IPS-20b (cell line): ENCODE results near the gene TPM2.

Experiments
- H3K27ac ChIP-seq: one replicate; pipeline ENCODE4 v1.5.1; 2013; ENCODE audit warnings: low read length
- H3K27me3 ChIP-seq: 2 replicates; pipeline ENCODE4 v1.6.1; 2013; ENCODE audit warnings: mild to moderate bottlenecking, low read length, inconsistent platforms; ENCODE audit not compliant: insufficient read depth
- H3K36me3 ChIP-seq: 2 replicates; pipeline ENCODE4 v1.6.1; 2013; ENCODE audit warnings: low read depth, mild to moderate bottlenecking, inconsistent platforms, low read length, moderate library complexity; ENCODE audit not compliant: insufficient read depth
- H3K4me1 ChIP-seq: 2 replicates; pipeline ENCODE4 v1.6.1; 2013; ENCODE audit warnings: mild to moderate bottlenecking, control low read depth, inconsistent platforms, low read length, moderate library complexity; ENCODE audit not compliant: insufficient read depth
- H3K4me3 ChIP-seq: 2 replicates; pipeline ENCODE4 v1.5.1; 2013; ENCODE audit warnings: mild to moderate bottlenecking, low read length, inconsistent platforms
- H3K9ac ChIP-seq: 2 replicates; pipeline ENCODE4 v1.6.1; 2013; ENCODE audit warnings: low read depth, mild to moderate bottlenecking, inconsistent platforms, low read length, moderate library complexity
- H3K9me3 ChIP-seq: 2 replicates; pipeline ENCODE4 v1.6.1; 2013; ENCODE audit warnings: mild to moderate bottlenecking, low read depth, low read length, inconsistent platforms; ENCODE audit not compliant: insufficient read depth

Gene TPM2

DNA sequence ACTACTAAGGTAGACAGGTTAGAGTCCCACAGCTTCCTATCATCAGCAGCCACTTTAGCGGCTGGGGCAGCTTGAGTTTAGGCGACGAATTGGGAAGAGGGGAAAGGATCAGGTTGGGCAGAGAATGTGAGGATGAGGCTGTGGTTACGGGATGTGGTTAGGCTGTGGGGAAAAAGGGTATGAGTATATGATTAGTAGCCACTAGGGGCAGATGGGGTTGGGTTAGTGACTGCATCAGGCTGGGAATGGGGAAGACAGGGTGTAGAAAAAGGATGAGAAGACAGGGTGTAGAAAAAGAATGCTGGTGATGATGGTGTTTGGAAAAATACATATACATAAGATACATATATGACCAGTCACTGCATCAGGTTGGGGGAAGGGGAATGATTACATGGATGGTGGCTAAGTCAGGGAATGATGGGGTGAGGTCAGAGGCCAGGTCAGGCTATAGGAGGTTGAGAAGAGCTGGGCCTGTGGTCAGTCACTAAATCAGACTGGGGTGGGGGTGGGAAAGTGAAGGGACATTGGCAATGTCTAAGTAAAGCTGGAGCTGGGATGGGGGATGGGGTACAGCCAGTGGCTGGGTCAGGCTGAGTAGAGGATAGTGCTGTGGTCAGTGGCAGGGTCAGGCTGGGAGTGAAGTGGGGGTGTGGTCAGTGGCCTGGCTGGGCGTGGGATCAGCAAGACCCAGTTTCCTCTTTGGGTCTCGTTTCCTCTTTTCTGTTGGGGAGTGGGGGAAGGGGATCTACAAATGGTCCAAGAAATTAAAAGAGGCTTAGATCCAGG lies 40.2 kb upstream of the TPM2 start:
- H3K4me1 ChIP-seq: peaks cover 47% of the 10 kb centered on the region
- peak overlapping the region; percentile 49 for H3K27ac ChIP-seq
- peak overlapping the region; percentile 77; the same call in 1 of the 2 replicates for H3K9ac ChIP-seq
- peaks cover 16% of the 10 kb centered on the region for H3K36me3 ChIP-seq
- no peaks in the 10 kb centered on the region for H3K9me3 ChIP-seq
- peak overlapping the region; percentile 89 for H3K4me3 ChIP-seq
- H3K27me3 ChIP-seq: no peaks in the 10 kb centered on the region

DNA sequence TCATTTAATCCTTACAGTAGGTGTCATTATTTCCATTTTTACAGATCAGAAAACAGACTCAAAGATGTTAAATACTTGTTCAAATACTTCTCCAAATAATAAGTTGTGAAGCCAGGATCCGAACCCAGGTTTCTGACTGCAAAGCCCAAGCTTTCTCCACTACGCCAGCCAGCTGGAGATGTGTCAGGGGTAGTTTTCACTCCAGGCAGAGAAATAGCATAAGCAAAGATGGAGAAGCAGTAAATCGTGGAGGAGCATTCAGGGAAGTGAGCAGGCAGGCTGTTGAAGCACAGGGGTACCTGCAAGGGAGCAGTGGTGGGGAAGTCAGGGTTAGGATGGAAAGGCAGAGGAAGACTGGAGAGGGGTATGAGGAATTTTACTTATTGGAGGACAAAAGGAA lies 39.4 kb upstream of the TPM2 start:
- Histone ChIP-seq H3K4me3 (peak overlapping the region; percentile 89; the same call in 1 of the 2 replicates), H3K27me3 (no peaks in the 10 kb centered on the region), H3K27ac (peak overlapping the region; percentile 49), H3K4me1 (peaks cover 47% of the 10 kb centered on the region), H3K36me3 (peaks cover 16% of the 10 kb centered on the region), H3K9me3 (no peaks in the 10 kb centered on the region), H3K9ac (peak overlapping the region; percentile 77; the same call in 1 of the 2 replicates)

DNA sequence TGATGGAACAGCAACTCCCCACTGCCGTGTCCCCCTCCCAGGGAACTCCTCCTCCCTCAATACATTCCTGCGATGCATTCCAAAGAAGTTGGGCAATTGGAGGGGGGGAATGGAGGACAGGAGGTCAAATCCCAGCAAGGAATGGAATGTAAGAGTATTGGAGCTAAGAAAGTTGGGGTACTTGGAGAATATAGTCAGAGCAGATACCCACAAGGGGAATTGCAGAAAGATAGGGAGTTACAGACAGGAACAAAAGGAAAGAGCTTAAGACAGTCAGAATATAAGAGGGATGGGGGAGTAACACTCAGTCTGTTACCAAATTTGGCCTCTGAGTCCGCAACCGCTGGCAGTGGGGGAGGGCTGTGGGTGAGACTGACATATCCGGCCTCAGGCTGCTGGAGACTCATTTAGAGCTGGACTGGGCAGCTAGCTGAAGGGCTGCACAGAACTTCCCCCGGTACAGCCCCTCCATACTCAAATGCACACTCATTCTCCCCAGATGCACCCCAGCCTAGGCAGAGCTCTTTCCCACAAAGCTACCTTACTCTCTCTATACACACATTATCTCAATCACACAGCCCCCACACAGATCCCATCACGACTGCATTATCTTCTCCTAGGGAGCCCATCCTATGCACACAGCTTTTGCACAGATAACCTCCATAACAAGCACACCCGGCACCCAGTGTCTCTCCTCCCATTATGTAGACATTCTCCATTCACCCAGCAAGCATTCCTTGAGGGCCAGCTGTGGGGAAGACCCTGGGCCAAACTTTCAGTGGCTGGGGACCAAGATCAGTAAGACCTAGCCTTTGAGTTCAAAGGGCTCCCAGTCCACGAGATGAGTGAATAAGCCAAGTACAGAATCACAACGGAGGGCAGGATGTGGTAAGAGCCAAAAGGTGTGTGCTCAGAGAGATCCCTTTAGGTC lies 38.6 kb upstream of the TPM2 start:
- no peaks in the 10 kb centered on the region for H3K27me3 ChIP-seq
- peaks cover 23% of the 10 kb centered on the region for H3K36me3 ChIP-seq
- peak overlapping the region; percentile 77; the same call in 1 of the 2 replicates for H3K9ac ChIP-seq
- no peaks in the 10 kb centered on the region for H3K9me3 ChIP-seq
- H3K4me3 ChIP-seq: peak overlapping the region; percentile 55
- peak overlapping the region; percentile 49 for H3K27ac ChIP-seq
- peaks cover 44% of the 10 kb centered on the region for H3K4me1 ChIP-seq

DNA sequence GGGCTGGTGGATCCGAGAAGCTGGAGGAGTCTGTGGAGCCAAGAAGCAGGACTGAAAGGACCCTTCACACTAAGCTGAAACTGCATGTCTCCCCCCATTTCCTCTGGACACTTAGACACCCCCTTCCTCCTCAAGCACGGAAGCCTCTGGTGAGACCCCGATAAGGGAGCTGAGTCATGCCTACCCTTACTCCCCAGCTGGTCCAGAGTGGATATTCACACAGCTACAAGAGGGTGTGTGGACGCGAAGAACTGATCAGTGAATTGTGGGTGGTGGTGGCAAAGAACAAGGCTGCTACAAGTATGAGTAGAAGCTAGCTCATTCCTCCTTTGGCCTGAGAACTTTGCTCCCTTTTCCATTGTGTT lies 37.9 kb upstream of the TPM2 start:
- H3K9ac ChIP-seq: peak overlapping the region; percentile 77; the same call in 1 of the 2 replicates
- H3K27ac ChIP-seq: peak overlapping the region; percentile 49
- peak overlapping the region; percentile 55 for H3K4me3 ChIP-seq

DNA sequence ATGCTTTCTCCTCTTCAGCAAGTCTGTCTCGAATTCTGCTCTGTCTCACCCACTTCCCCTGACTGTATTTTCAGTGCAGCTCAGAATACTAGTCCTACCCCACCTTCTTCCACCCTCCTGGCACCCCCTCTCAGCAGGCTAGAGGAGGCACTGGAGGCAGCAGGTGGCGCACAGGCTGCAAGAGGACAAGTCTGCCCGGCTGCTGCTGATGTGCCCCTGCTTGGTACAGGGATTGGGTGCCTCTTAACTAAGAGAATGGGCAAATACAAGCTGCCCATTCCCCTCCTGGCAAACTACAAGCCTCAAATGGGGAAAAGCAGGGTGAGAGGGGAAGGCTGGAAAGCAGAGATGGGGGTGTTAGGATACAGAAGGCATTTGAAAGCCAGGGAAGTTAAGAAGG lies 37.2 kb upstream of the TPM2 start:
- Histone ChIP-seq H3K9ac (peak overlapping the region; percentile 77; the same call in 1 of the 2 replicates), H3K9me3 (no peaks in the 10 kb centered on the region), H3K27me3 (no peaks in the 10 kb centered on the region), H3K4me3 (no peak overlapping the region; the same call in 1 of the 2 replicates), H3K27ac (peak overlapping the region; percentile 49), H3K36me3 (peaks cover 37% of the 10 kb centered on the region), H3K4me1 (peaks cover 44% of the 10 kb centered on the region)

More for the DNA sequence above, 37.9 kb upstream of the TPM2 start:
- Histone ChIP-seq H3K9me3 (no peaks in the 10 kb centered on the region), H3K4me1 (peaks cover 44% of the 10 kb centered on the region), H3K36me3 (peaks cover 29% of the 10 kb centered on the region), H3K27me3 (no peaks in the 10 kb centered on the region)

DNA sequence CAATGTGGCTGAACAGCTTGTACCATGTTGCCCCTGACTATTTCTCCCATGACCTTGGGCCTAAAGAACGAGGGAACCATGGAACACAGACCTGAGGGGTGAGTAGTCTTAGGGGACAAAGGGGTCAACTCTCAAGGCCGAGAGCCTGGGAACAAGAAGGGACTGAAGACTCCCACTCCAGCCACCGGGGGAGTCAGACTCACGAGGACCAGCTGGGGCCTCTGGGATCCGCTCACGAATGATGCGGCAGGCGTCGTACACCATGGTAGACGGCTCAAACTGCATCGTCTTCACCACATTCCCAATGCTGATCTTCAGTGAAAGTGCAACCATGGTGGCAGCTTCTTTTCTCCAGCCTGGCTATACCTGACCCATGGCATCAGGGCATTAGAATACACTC lies 35.6 kb upstream of the TPM2 start:
- peaks cover 36% of the 10 kb centered on the region for H3K4me1 ChIP-seq
- H3K9ac ChIP-seq: no peak overlapping the region
- H3K36me3 ChIP-seq: peaks cover 52% of the 10 kb centered on the region
- no peaks in the 10 kb centered on the region for H3K27me3 ChIP-seq
- H3K27ac ChIP-seq: no peak overlapping the region
- H3K4me3 ChIP-seq: no peak overlapping the region
- H3K9me3 ChIP-seq: no peaks in the 10 kb centered on the region

DNA sequence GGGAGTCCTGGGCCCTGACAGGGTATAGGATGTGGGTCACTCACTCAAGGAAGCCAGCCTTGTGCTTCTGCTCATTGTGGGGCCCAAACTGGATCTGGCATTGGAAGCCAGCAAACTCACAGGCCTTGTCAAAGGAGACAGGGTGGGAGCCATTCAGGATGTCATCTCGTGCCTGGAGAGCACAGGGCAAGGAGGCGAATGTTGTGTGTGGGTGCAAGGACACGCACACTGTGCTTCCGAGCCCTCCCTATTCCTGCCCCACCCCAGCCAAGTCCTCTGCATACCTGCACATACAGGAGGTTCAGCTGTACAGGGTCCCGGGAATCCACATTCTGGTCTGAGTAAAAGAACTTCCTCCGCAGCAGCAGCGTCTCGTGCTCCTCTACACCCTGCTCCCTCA lies 34.2 kb upstream of the TPM2 start:
- H3K9me3 ChIP-seq: no peaks in the 10 kb centered on the region
- H3K4me3 ChIP-seq: no peak overlapping the region
- peaks cover 67% of the 10 kb centered on the region for H3K36me3 ChIP-seq
- no peak overlapping the region for H3K9ac ChIP-seq
- H3K27me3 ChIP-seq: no peaks in the 10 kb centered on the region
- no peak overlapping the region for H3K27ac ChIP-seq
- H3K4me1 ChIP-seq: peaks cover 23% of the 10 kb centered on the region

DNA sequence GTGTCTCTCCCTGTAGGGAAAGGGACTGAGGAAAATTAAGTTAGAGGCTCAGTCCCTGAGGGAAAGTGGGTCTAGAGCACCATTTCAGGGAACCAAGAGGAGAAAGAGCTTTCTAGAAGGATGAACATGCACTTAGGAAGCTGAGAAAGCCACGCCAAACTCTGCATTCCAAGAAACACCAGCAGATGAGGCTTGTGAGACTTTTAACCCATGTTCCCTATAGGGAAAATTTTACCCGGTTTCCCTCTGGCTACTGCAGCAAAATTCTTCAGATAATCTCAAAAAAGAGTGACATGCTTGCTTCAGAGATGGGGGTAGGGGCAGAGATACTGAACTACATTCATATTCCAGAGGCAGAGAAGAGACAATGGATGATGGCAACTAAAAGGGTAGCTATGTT lies 33.7 kb upstream of the TPM2 start:
- H3K27me3 ChIP-seq: no peaks in the 10 kb centered on the region

DNA sequence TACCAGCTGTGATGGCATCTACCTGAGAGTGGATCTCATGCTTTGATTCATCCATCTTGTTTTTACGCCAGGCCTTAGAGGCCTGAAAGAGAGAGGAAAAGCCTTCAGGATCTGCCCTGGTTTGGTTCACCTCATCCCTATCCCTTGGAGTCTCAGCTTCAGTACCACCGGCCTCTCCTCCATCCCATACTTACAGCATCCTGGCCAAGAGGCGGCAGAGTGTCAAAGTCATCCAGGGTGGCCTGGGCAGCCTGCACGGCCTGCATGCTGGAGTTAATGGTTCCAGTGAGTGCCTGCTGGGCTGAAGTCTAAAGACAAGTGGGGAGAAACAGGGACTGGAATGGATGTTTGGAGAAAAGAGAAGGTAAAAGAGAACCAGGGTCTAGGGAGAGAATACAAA lies 29.8 kb upstream of the TPM2 start:
- peaks cover 100% of the 10 kb centered on the region for H3K36me3 ChIP-seq
- no peak overlapping the region for H3K4me3 ChIP-seq
- no peaks in the 10 kb centered on the region; the same call in 1 of the 2 replicates for H3K4me1 ChIP-seq
- H3K9me3 ChIP-seq: no peaks in the 10 kb centered on the region
- H3K27ac ChIP-seq: no peak overlapping the region
- H3K9ac ChIP-seq: no peak overlapping the region
- H3K27me3 ChIP-seq: no peaks in the 10 kb centered on the region

More for the DNA sequence above, 33.7 kb upstream of the TPM2 start:
- peaks cover 18% of the 10 kb centered on the region for H3K4me1 ChIP-seq
- H3K9ac ChIP-seq: no peak overlapping the region
- no peak overlapping the region for H3K27ac ChIP-seq
- H3K9me3 ChIP-seq: no peaks in the 10 kb centered on the region
- no peak overlapping the region for H3K4me3 ChIP-seq
- H3K36me3 ChIP-seq: peaks cover 72% of the 10 kb centered on the region

DNA sequence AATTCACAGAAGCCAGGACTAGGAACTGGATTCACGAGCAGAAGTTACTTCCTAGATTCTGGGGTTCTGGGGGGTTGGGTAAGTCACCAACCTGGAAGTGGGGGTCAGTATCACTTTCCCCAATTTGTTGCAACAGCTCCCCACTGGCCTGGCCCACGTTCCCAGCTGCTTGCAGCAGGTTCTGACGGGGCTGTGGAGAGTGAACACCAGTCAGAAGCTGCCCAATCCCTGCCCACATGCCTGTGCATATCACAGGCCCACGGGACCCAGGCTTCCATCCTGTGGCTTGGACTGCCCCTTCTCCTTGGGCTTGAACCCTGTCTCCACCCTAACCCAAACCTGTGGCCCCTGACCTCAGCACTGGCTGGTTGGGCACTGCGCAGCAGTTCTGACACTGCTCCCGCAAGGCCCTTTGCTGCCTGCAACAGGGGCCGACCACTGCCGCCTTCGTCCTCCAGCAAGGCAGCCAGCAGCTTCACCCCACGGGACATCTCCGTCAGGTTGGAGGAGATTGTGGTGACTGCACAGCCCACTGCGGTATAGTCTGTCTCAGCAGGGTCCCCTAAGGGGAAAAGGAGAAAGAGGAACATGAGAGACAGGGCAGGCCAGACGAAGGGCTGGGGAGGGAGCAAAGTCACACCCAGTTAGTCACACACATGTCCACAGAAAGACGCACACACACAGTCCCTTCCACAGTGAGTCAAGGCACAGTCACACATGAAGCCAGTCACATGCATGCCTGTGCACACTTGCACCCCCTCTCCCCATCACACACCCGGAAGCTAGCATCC lies 29.2 kb upstream of the TPM2 start:
- Histone ChIP-seq H3K4me3 (no peak overlapping the region), H3K27me3 (no peaks in the 10 kb centered on the region), H3K27ac (no peak overlapping the region), H3K9me3 (no peaks in the 10 kb centered on the region), H3K9ac (no peak overlapping the region), H3K36me3 (peaks cover 100% of the 10 kb centered on the region), H3K4me1 (no peaks in the 10 kb centered on the region; the same call in 1 of the 2 replicates)
